ENCODE measurements around the gene JUND.

Gene JUND

GRCh38 chr19:18308051-18308947 lies 26.9 kb upstream of the JUND start:
- no peak for DNase-seq

GRCh38 chr19:18307271-18307681 lies 25.9 kb upstream of the JUND start:
- peak in 1 of 2 donors; percentile 65 for DNase-seq

- no peak for DNase-seq
These were observed 25.5 kb upstream of the JUND start for GRCh38 chr19:18306888-18307260.

- no peak for DNase-seq
These were observed 24.9 kb upstream of the JUND start for GRCh38 chr19:18306209-18306887.

GRCh38 chr19:18304458-18305310 lies 23.3 kb upstream of the JUND start:
- peak; percentile 81 to 85 for DNase-seq

GRCh38 chr19:18304208-18304457 lies 22.7 kb upstream of the JUND start:
- no peak for DNase-seq

- no peak for DNase-seq
These were observed 20.3 kb upstream of the JUND start for GRCh38 chr19:18301718-18302111.

- no peak for DNase-seq
These were observed 19.7 kb upstream of the JUND start for GRCh38 chr19:18300930-18301717.

- DNase-seq = no peak
These were observed 18.2 kb upstream of the JUND start for GRCh38 chr19:18299654-18300053.

- DNase-seq = no peak
These were observed 17.2 kb upstream of the JUND start for GRCh38 chr19:18298601-18299000.

GRCh38 chr19:18297308-18297707 lies 15.9 kb upstream of the JUND start:
- DNase-seq = no peak

- DNase-seq = no peak
These were observed 13.6 kb upstream of the JUND start for GRCh38 chr19:18295034-18295451.

GRCh38 chr19:18294467-18294864 lies 13.0 kb upstream of the JUND start:
- DNase-seq = peak; percentile 92 to 94

GRCh38 chr19:18293642-18294466 lies 12.4 kb upstream of the JUND start:
- DNase-seq = no peak

GRCh38 chr19:18292810-18293641 lies 11.6 kb upstream of the JUND start:
- DNase-seq = peak; percentile 40 to 61

- DNase-seq = peak in 1 of 2 donors; percentile 42
These were observed 11.0 kb upstream of the JUND start for GRCh38 chr19:18292462-18292809.

- peak; percentile 85 to 87 for DNase-seq
These were observed 10.4 kb upstream of the JUND start for GRCh38 chr19:18291590-18292461.

- peak; percentile 13 to 43 for DNase-seq
These were observed 9.7 kb upstream of the JUND start for GRCh38 chr19:18291019-18291524.

- peak; percentile 92 to 95 for DNase-seq
These were observed 9.0 kb upstream of the JUND start for GRCh38 chr19:18290302-18291018.

Measured in CD4-positive, alpha-beta T cell treated with Interferon alpha-2 for 1 hour (primary cell).